Uterus (tissue), 4 donors: Measurements from ENCODE around the gene PODN. TPM values are rescaled to one million over a fixed set of nuclear protein-coding genes. Genes with fewer than 3 reads are reported as not detected.

Experiments used
- DNase-seq, 2 donors: peaks; one replicate each; pipeline ENCODE4 v3.0.0-alpha.2; 2019 to 2020
- H3K27ac ChIP-seq, 2 donors: fragments of 200-600 bp; sonication (generic); 1 replicate in 1 of 2; 2 replicates in 1 of 2; pipeline ENCODE4 v1.5.1; 2016 to 2018
- H3K27me3 ChIP-seq, 2 donors: fragments of 200-600 bp; sonication (generic); one replicate each; pipeline ENCODE4 v1.5.1; 2018 to 2019; ENCODE audit warnings: control low read depth in 1 of 2
- H3K36me3 ChIP-seq, 2 donors: fragments of 200-600 bp; sonication (generic); one replicate each; pipeline ENCODE4 v1.5.1; 2019; ENCODE audit warnings: control low read depth in 1 of 2
- H3K4me1 ChIP-seq, 2 donors: fragments of 200-600 bp; sonication (generic); one replicate each; pipeline ENCODE4 v1.5.1; 2018 to 2019; ENCODE audit warnings: control low read depth in 1 of 2
- H3K4me3 ChIP-seq, 2 donors: fragments of 200-600 bp; sonication (generic); 1 replicate in 1 of 2; 2 replicates in 1 of 2; pipeline ENCODE4 v1.5.1; 2018 to 2019; ENCODE audit warnings: mild to moderate bottlenecking in 1 of 2
- H3K9me3 ChIP-seq, 2 donors: fragments of 200-600 bp; sonication (generic); one replicate each; pipeline ENCODE4 v1.5.1; 2019; ENCODE audit warnings: control low read depth in 1 of 2
- CTCF ChIP-seq, 4 experiments: fragments of 200-600 bp in 2 of 4; fragments of 450-650 bp in 2 of 4; sonication (generic) in 2 of 4; IDR thresholded peaks; one replicate each; pipeline ENCODE4 v1.5.1; 2016 to 2019; ENCODE audit warnings: antibody characterized with exemption in 4 of 4, mild to moderate bottlenecking in 2 of 4, moderate library complexity in 1 of 4
- POLR2A ChIP-seq, 2 donors: fragments of 450-650 bp; IDR thresholded peaks; one replicate each; pipeline ENCODE4 v1.6.1; 2016; ENCODE audit warnings: antibody characterized with exemption in 2 of 2, mild to moderate bottlenecking in 1 of 2, moderate library complexity in 1 of 2
- intact Hi-C: fragments of 100-400 bp; cut with DNase I; formaldehyde crosslinking; loops from one replicate; pipeline ENCODE4 v1.15.1; 2023; ENCODE audit warnings: low total_unique reads
- total RNA-seq, 4 donors: library from RNA; depleted of rRNA in 3 of 4; stranded (reverse); fragments of >200 nt in 3 of 4; gene quantifications; one replicate each; pipeline versions ENCODE4 v1.1.0 to v1.2.4, GENCODE V29; 2014 to 2023
- donor health status: DM: yes; HTN: yes; CAD: no.

PODN gene
- total RNA-seq, 4 donors from 2014 or later, result 20.9 to 100 (median 71.8) TPM

GRCh38 chr1:53080769-53081168 lies 18.8 kb downstream of the PODN start:
- H3K4me1 ChIP-seq, result no peaks in the 10 kb centered on the region
- no peaks in the 10 kb centered on the region for H3K9me3 ChIP-seq
- no peak overlapping the region for H3K27ac ChIP-seq
- H3K27me3 ChIP-seq, result no peaks in the 10 kb centered on the region
- H3K36me3 ChIP-seq, result no peaks in the 10 kb centered on the region
- TF ChIP-seq POLR2A (IDR thresholded peaks at IDR 0.05), result no peak
- no peak for TF ChIP-seq CTCF (IDR thresholded peaks at IDR 0.05)
- no peak overlapping the region for H3K4me3 ChIP-seq
- DNase-seq, result no peak
- intact Hi-C loops, result no loop called here

GRCh38 chr1:53081384-53082066 lies 19.5 kb downstream of the PODN start:
- intact Hi-C loops, result no loop called here
- Histone ChIP-seq H3K27ac (no peak overlapping the region), H3K4me3 (no peak overlapping the region), H3K27me3 (no peaks in the 10 kb centered on the region), H3K36me3 (no peaks in the 10 kb centered on the region), H3K9me3 (no peaks in the 10 kb centered on the region), H3K4me1 (no peaks in the 10 kb centered on the region)
- TF ChIP-seq POLR2A (IDR thresholded peaks at IDR 0.05), result no peak
- no peak for TF ChIP-seq CTCF (IDR thresholded peaks at IDR 0.05)
- DNase-seq, result no peak

- no peak overlapping the region for H3K27ac ChIP-seq
- DNase-seq, result no peak
- intact Hi-C loops, result no loop called here
- no peaks in the 10 kb centered on the region for H3K4me1 ChIP-seq
- no peaks in the 10 kb centered on the region for H3K27me3 ChIP-seq
- TF ChIP-seq CTCF (IDR thresholded peaks at IDR 0.05) (no peak), POLR2A (IDR thresholded peaks at IDR 0.05) (no peak)
- H3K9me3 ChIP-seq, result no peaks in the 10 kb centered on the region
- no peak overlapping the region for H3K4me3 ChIP-seq
- no peaks in the 10 kb centered on the region for H3K36me3 ChIP-seq
Observed at GRCh38 chr1:53082826-53083455, 20.9 kb downstream of the PODN start.

GRCh38 chr1:53083636-53084588 lies 21.9 kb downstream of the PODN start:
- DNase-seq, result no peak
- no peaks in the 10 kb centered on the region for H3K4me1 ChIP-seq
- H3K27me3 ChIP-seq, result no peaks in the 10 kb centered on the region
- H3K9me3 ChIP-seq, result no peaks in the 10 kb centered on the region
- H3K36me3 ChIP-seq, result no peaks in the 10 kb centered on the region
- intact Hi-C loops, result no loop called here
- no peak overlapping the region for H3K27ac ChIP-seq
- H3K4me3 ChIP-seq, result no peak overlapping the region
- TF ChIP-seq CTCF (IDR thresholded peaks at IDR 0.05), result no peak
- no peak for TF ChIP-seq POLR2A (IDR thresholded peaks at IDR 0.05)
